Kasumi-1 (cell line): Measurements from ENCODE around the gene NOG.

ENCODE experiments used
- DNase-seq, 2 experiments: peaks; one replicate each; lab custom pipeline; 2025; lab: John Stamatoyannopoulos, UW

Gene NOG

GRCh38 chr17:56636265-56636664 is 42.8 kb downstream of the NOG start:
- DNase-seq = no peak

- no peak for DNase-seq
Observed at GRCh38 chr17:56637254-56637653, 43.8 kb downstream of the NOG start.

- no peak for DNase-seq
Observed at GRCh38 chr17:56638591-56639051, 45.1 kb downstream of the NOG start.

- no peak for DNase-seq
Observed at GRCh38 chr17:56639517-56639916, 46.0 kb downstream of the NOG start.

- DNase-seq = no peak
Observed at GRCh38 chr17:56640116-56640515, 46.6 kb downstream of the NOG start.

- no peak for DNase-seq
Observed at GRCh38 chr17:56641373-56641772, 47.9 kb downstream of the NOG start.

GRCh38 chr17:56641894-56642293 is 48.4 kb downstream of the NOG start:
- no peak for DNase-seq

- DNase-seq = no peak
Observed at GRCh38 chr17:56642424-56642823, 48.9 kb downstream of the NOG start.
